ENCODE results near the gene TTC16. TPM values are rescaled to one million over a fixed set of nuclear protein-coding genes. Genes with fewer than 3 reads are reported as not detected.
"Not testable (repeated sequence)": the region's sequence is repeated elsewhere in the genome, so short reads cannot be mapped to it uniquely, and the experiment has no call there.

The TTC16 gene
- total and polyA plus RNA-seq, 4 donors, result 0.38 to 0.63 (median 0.61) TPM; not detected in 1

DNA sequence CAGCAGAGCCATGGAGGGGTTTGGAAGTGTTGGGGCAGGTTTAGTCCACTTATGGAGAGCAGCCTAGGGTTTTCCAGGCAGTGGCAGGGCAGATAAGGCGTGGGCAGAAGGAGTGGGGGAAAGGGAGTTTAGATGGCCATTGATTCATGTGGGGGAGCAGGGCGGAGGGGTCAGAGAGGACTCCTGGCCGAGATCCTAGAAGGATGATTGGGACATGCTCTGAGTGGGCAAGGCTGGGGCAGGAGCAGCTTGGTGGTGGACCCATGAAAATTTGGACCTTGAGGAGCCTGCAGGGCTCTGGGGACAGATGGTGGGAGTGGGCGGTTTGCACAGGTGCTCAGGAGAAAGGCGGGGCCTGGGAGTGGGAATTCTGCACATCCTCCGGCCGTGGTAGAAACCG lies 37.3 kb downstream of the TTC16 start:
- H3K4me3 ChIP-seq (ENCODE audit: low read depth, low read length), result no peak overlapping the region
- WGBS (ENCODE audit: insufficient coverage), result 70% methylated on average over 6 of the region's 8 CpGs
- no peak for DNase-seq (ENCODE audit: low read depth in 4 of 6, low spot score in 6 of 6)
- no peaks in the 10 kb centered on the region for H3K9me3 ChIP-seq (ENCODE audit: control insufficient read depth, insufficient read depth, low read length)
- peaks cover 17% of the 10 kb centered on the region for H3K27me3 ChIP-seq (ENCODE audit: control insufficient read depth, insufficient read depth, low read length)
- no peak overlapping the region for H3K27ac ChIP-seq (ENCODE audit: low read depth, low read length)
- peaks cover 36% of the 10 kb centered on the region for H3K4me1 ChIP-seq (ENCODE audit: control insufficient read depth, insufficient read depth, low read length)
- peaks cover 29% of the 10 kb centered on the region for H3K36me3 ChIP-seq (ENCODE audit: control insufficient read depth, insufficient read depth, low read length)

DNA sequence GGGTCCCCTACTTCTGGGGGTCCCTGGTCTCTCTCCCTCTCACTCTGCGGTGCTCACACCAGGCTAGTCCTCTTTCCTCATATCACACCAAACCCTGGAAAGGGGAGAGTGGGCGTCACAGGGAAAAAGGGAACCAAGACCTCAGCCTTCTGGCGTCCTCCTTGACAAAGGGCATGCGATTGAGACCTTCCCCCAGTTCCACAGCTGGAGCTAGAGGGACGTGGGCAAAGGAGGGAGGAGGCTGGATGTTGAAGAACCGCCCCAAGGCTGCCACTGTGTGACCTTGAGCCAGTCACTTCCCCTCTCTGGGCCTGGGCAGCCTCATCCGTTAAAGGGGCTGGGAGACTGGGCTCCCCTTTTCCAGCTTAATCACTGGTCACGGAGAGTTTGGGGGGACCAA lies 37.7 kb downstream of the TTC16 start:
- DNase-seq (ENCODE audit: low read depth in 4 of 6, low spot score in 6 of 6), result no peak
- H3K4me1 ChIP-seq (ENCODE audit: control insufficient read depth, insufficient read depth, low read length), result peaks cover 36% of the 10 kb centered on the region
- H3K27me3 ChIP-seq (ENCODE audit: control insufficient read depth, insufficient read depth, low read length), result peaks cover 17% of the 10 kb centered on the region
- H3K27ac ChIP-seq (ENCODE audit: low read depth, low read length), result no peak overlapping the region
- peaks cover 24% of the 10 kb centered on the region for H3K36me3 ChIP-seq (ENCODE audit: control insufficient read depth, insufficient read depth, low read length)
- H3K9me3 ChIP-seq (ENCODE audit: control insufficient read depth, insufficient read depth, low read length), result no peaks in the 10 kb centered on the region
- H3K4me3 ChIP-seq (ENCODE audit: low read depth, low read length), result no peak overlapping the region
- 42% methylated on average over 5 of the region's 8 CpGs for WGBS (ENCODE audit: insufficient coverage)

DNA sequence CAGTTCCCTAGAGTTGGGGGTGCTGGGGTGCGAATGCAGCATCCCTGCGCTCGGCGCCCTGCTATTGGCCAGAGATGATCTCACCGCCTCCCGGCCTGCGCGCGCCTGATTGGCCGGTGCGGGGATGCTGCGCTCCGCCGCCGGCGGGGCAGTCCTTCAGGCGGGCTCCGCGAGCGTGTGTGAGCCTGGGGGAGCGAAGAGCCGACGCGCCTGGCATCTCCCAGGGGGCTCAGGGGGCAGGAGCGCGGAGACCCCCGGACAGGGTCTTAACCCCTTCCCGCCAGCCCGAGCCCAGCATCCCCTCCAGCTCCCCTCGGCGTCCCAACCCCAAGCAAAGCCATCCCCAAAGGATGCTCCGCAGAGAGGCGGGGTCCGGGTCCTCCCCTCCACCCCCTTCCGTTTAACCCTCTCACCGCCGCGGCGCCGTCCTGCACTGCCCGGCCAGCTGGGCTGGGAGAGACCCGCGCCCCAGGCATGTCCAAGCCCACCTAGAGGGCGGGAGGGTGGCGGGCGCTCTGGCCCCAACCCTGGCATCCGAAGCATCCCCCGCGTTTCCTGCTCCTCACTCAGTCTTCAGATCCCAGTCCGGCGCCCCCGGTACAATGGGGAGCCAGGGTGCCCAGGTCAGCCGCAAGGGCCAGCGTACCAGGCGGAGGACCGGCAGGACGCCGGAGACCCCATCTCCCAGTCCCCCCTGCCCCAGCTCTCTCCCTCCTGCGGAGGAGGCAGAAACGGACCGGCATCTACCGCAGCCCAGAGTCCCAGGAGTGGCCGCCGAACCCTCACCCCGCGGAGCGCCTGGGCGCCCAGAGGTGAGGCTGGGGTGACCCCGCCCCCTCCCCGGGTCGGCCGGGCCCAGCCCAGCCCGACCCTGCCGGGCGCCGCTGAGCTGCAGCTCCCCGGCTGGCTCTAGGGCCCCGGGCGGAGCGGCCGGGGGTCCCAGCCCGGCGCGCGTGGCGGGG lies 38.5 kb downstream of the TTC16 start:
- Histone ChIP-seq H3K27me3 (ENCODE audit: control insufficient read depth, insufficient read depth, low read length) (peaks cover 17% of the 10 kb centered on the region), H3K4me1 (ENCODE audit: control insufficient read depth, insufficient read depth, low read length) (peaks cover 36% of the 10 kb centered on the region), H3K9me3 (ENCODE audit: control insufficient read depth, insufficient read depth, low read length) (no peaks in the 10 kb centered on the region), H3K27ac (ENCODE audit: low read depth, low read length) (no peak overlapping the region), H3K36me3 (ENCODE audit: control insufficient read depth, insufficient read depth, low read length) (peaks cover 17% of the 10 kb centered on the region), H3K4me3 (ENCODE audit: low read depth, low read length) (peak overlapping the region; percentile 54)
- WGBS (ENCODE audit: insufficient coverage), result 3% methylated on average over 86 of the region's 86 CpGs
- peak in 3 of 6 donors; percentile 68 to 95 (median 93) for DNase-seq (ENCODE audit: low read depth in 4 of 6, low spot score in 6 of 6)

DNA sequence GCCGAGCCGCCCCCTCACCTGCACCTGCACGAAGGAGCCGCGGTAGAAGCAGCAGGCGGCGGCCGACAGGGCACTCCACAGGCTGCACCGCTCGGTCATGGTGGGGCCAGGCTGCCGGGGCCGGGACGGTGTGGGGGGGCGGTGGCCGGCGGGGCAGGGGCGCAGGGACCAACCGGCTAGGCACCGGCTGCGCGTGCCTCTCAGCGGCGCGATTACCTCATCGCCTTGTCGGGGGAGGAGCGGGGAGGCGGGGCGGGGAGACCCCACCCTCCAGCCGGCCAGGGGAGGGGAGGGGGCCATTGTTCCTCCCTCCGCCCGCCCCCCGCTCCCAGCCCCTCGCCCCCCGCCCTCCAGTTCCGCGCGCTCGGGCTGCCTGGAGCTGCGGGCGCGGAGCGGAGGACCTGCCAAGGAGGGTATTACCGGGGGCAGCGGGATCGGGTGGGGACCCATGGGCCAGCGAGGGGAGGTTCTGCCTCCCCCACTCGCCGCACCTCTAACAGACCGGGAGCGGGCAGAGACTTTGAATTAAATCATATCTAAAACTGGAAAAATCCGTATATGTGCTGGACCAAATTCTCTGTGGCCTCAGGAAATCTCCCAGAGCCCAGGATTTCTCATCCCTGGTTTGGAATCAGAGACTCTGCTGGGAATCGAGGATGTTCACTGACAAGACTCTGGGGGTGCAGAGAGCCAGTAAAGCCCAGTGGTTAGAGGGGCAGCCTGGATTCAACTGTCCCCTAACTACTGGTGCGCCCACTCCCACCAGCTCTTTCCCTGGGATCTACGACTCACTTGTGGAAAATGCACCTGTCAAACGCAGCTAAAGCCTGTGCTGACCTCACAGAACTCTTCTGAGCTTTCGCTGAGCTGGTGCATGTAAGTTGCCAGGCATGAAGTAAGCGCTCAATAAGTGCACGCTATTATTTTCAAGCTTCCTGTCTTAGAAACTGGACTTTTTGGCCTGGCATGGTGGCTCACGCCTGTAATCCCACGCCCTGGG lies 39.5 kb downstream of the TTC16 start:
- Histone ChIP-seq H3K27me3 (ENCODE audit: control insufficient read depth, insufficient read depth, low read length) (peaks cover 17% of the 10 kb centered on the region), H3K9me3 (ENCODE audit: control insufficient read depth, insufficient read depth, low read length) (no peaks in the 10 kb centered on the region), H3K36me3 (ENCODE audit: control insufficient read depth, insufficient read depth, low read length) (peaks cover 11% of the 10 kb centered on the region), H3K4me1 (ENCODE audit: control insufficient read depth, insufficient read depth, low read length) (peaks cover 36% of the 10 kb centered on the region), H3K4me3 (ENCODE audit: low read depth, low read length) (peak overlapping the region; percentile 35), H3K27ac (ENCODE audit: low read depth, low read length) (no peak overlapping the region)
- DNase-seq (ENCODE audit: low read depth in 4 of 6, low spot score in 6 of 6), result peak in 2 of 6 donors; percentile 92 to 94
- WGBS (ENCODE audit: insufficient coverage), result 14% methylated on average over 37 of the region's 61 CpGs

DNA sequence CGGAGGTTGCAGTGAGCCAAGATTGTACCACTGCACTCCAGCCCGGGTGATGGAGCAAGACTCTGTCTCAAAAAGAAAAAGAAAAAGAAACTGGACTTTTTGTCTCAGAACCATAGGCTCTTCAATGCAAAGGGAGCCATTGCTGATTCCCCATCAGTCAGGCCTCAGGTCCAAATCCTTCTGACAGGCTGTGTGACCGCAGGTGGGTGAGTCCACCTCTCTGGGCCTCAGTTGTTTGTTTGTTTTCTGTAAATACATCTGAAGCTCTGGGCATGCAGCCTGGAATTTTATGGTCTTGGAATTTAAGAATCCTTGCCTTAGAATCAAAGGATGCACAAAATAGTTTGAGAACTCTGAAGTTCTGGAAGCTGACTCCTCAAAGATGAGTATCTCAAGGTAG lies 40.4 kb downstream of the TTC16 start:
- H3K4me1 ChIP-seq (ENCODE audit: control insufficient read depth, insufficient read depth, low read length), result peaks cover 36% of the 10 kb centered on the region
- WGBS (ENCODE audit: insufficient coverage), result 88% methylated on average over 2 of the region's 3 CpGs
- no peak for DNase-seq (ENCODE audit: low read depth in 4 of 6, low spot score in 6 of 6)
- no peak overlapping the region for H3K4me3 ChIP-seq (ENCODE audit: low read depth, low read length)
- peaks cover 6% of the 10 kb centered on the region for H3K36me3 ChIP-seq (ENCODE audit: control insufficient read depth, insufficient read depth, low read length)
- H3K27me3 ChIP-seq (ENCODE audit: control insufficient read depth, insufficient read depth, low read length), result peaks cover 17% of the 10 kb centered on the region
- no peaks in the 10 kb centered on the region for H3K9me3 ChIP-seq (ENCODE audit: control insufficient read depth, insufficient read depth, low read length)
- H3K27ac ChIP-seq (ENCODE audit: low read depth, low read length), result no peak overlapping the region

DNA sequence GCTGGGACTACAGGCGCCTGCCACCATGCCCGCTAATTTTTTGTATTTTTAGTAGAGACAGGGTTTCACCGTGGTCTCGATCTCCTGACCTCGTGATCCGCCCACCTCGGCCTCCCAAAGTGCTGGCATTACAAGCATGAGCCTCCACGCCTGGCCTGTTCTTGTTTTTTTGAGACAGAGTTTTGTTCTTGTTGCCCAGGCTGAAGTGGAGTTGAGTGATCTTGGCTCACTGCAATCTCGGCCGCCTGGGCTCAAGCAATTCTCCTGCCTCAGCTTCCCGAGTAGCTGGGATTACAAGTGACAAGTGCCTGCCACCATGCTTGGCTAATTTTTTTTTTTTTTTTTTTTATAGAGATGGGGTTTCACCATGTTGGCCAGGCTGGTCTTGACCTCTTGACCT lies 40.9 kb downstream of the TTC16 start:
- H3K27me3 ChIP-seq (ENCODE audit: control insufficient read depth, insufficient read depth, low read length), result peaks cover 17% of the 10 kb centered on the region
- H3K4me1 ChIP-seq (ENCODE audit: control insufficient read depth, insufficient read depth, low read length), result peaks cover 42% of the 10 kb centered on the region

DNA sequence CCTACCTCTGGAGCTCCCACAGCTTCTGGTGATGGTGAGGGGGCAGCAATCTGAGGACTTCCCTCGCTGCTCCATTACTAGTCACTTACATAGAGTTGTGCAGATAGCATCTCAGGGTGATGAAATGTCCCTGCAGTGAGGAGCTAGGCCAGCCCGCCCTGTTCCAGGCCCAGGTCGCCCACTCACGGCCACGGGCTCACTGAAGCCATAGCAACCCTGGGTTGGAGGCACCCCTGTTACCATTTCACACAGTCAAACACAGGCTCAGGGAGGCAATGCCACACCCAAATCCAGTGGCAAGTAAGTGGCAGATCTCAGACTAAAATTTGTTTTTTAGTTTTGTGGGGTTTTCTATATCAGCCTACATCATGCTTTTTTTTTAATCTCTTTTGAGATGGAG lies 43.0 kb downstream of the TTC16 start:
- H3K4me3 ChIP-seq (ENCODE audit: low read depth, low read length), result no peak overlapping the region
- peaks cover 33% of the 10 kb centered on the region for H3K4me1 ChIP-seq (ENCODE audit: control insufficient read depth, insufficient read depth, low read length)
- peaks cover 12% of the 10 kb centered on the region for H3K27me3 ChIP-seq (ENCODE audit: control insufficient read depth, insufficient read depth, low read length)
- H3K9me3 ChIP-seq (ENCODE audit: control insufficient read depth, insufficient read depth, low read length), result no peaks in the 10 kb centered on the region
- H3K36me3 ChIP-seq (ENCODE audit: control insufficient read depth, insufficient read depth, low read length), result no peaks in the 10 kb centered on the region
- H3K27ac ChIP-seq (ENCODE audit: low read depth, low read length), result no peak overlapping the region
- no peak for DNase-seq (ENCODE audit: low read depth in 4 of 6, low spot score in 6 of 6)
- 85% methylated on average over 4 of the region's 5 CpGs for WGBS (ENCODE audit: insufficient coverage)

More for the DNA sequence above, 40.9 kb downstream of the TTC16 start:
- not testable (repeated sequence) for H3K4me3 ChIP-seq (ENCODE audit: low read depth, low read length); H3K36me3 ChIP-seq (ENCODE audit: control insufficient read depth, insufficient read depth, low read length); H3K9me3 ChIP-seq (ENCODE audit: control insufficient read depth, insufficient read depth, low read length); DNase-seq (ENCODE audit: low read depth in 4 of 6, low spot score in 6 of 6); H3K27ac ChIP-seq (ENCODE audit: low read depth, low read length)
- 79% methylated on average over 11 of the region's 11 CpGs for WGBS (ENCODE audit: insufficient coverage)

DNA sequence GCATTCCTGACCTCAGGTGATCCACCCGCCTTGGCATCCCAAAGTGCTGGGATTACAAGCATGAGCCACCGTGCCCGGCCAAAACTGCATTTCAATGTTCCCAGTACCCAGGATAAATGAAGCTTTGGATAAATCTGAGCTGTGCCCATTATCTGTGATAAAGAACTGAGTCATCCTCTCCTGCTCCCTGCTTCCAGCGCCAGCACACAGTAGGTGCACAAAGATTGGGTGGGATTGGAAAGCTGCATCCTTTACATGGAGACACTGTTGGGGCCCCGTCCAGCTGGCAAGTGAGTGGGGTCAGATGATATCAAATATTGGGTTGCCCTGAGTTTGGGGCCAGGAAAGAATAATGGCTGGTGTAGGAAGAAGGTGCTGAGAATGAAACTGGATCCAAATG lies 45.2 kb downstream of the TTC16 start:
- Histone ChIP-seq H3K27ac (ENCODE audit: low read depth, low read length) (no peak overlapping the region), H3K4me3 (ENCODE audit: low read depth, low read length) (no peak overlapping the region), H3K9me3 (ENCODE audit: control insufficient read depth, insufficient read depth, low read length) (no peaks in the 10 kb centered on the region), H3K4me1 (ENCODE audit: control insufficient read depth, insufficient read depth, low read length) (peaks cover 27% of the 10 kb centered on the region), H3K27me3 (ENCODE audit: control insufficient read depth, insufficient read depth, low read length) (no peaks in the 10 kb centered on the region), H3K36me3 (ENCODE audit: control insufficient read depth, insufficient read depth, low read length) (no peaks in the 10 kb centered on the region)
- 93% methylated on average over 4 of the region's 5 CpGs for WGBS (ENCODE audit: insufficient coverage)
- DNase-seq (ENCODE audit: low read depth in 4 of 6, low spot score in 6 of 6), result no peak

DNA sequence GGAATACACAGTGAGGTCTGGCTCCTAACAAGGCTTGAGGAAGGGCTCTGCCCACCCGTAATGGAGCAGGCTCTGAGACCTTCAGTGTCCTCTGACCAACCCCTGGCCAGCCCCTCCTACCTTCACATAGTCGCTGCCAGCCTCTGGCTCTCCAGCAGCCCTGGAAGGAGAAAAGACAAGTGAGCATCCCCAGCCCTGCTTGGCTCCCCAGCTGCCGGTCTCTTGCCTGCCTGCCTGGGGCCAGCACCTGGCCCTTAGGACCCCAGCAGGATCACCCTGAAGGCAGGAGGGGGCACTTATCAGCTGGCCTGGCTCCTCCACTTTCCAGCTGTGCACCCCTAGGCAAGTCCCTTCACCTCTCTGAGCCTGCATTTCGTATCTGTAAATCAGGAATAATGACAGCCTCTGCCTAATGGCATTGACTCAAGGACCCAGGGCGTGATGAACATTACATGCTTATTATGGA lies 45.6 kb downstream of the TTC16 start:
- H3K27me3 ChIP-seq (ENCODE audit: control insufficient read depth, insufficient read depth, low read length), result no peaks in the 10 kb centered on the region
- 41% methylated on average over 4 of the region's 5 CpGs for WGBS (ENCODE audit: insufficient coverage)
- DNase-seq (ENCODE audit: low read depth in 4 of 6, low spot score in 6 of 6), result no peak

More for the DNA sequence above, 45.6 kb downstream of the TTC16 start:
- H3K4me3 ChIP-seq (ENCODE audit: low read depth, low read length), result no peak overlapping the region
- no peak overlapping the region for H3K27ac ChIP-seq (ENCODE audit: low read depth, low read length)
- peaks cover 29% of the 10 kb centered on the region for H3K4me1 ChIP-seq (ENCODE audit: control insufficient read depth, insufficient read depth, low read length)
- no peaks in the 10 kb centered on the region for H3K36me3 ChIP-seq (ENCODE audit: control insufficient read depth, insufficient read depth, low read length)
- no peaks in the 10 kb centered on the region for H3K9me3 ChIP-seq (ENCODE audit: control insufficient read depth, insufficient read depth, low read length)
